Measurements from ENCODE around the gene TEX13D. TPM values are rescaled to one million over a fixed set of nuclear protein-coding genes. Genes with fewer than 3 reads are reported as not detected.

TEX13D gene
- total and polyA plus RNA-seq, 9 of the 15 experiments (the other 6 are each of a cell fraction or from before 2014, with no cell fraction given), result 0.06 TPM; not detected in 8

GRCh38 chrX:124289443-124289842, 43.0 kb upstream of the TEX13D start:
- no peak overlapping the region for H3K27ac ChIP-seq (ENCODE audit: extremely low read depth, low read depth, low read length)
- no peaks in the 10 kb centered on the region for H3K79me2 ChIP-seq (ENCODE audit: control insufficient read depth, insufficient read depth, low read length)
- H4K20me1 ChIP-seq (replicated peaks; ENCODE audit: control insufficient read depth, insufficient read depth, low read length), result no peaks in the 10 kb centered on the region
- no peaks in the 10 kb centered on the region for H3K36me3 ChIP-seq (ENCODE audit: control insufficient read depth, insufficient read depth, low read length)
- no peaks in the 10 kb centered on the region for H3K9me1 ChIP-seq (ENCODE audit: control insufficient read depth, insufficient read depth, low read length)
- ChIA-PET POLR2A (no interaction called here), CTCF (ENCODE audit: low intra/inter-chr PET ratio) (no interaction called here)
- H2AFZ ChIP-seq (ENCODE audit: low read depth, low read length), result no peak overlapping the region
- no peaks in the 10 kb centered on the region for H3K4me1 ChIP-seq (replicated peaks in 1 of 2; ENCODE audit: control insufficient read depth in 2 of 2, insufficient read depth in 2 of 2, low read length in 2 of 2)
- no peaks in the 10 kb centered on the region for H3K27me3 ChIP-seq (ENCODE audit: control insufficient read depth in 2 of 2, insufficient read depth in 2 of 2, low read length in 2 of 2)
- no peak overlapping the region for H3K4me3 ChIP-seq
- ATAC-seq (no peak), DNase-seq (ENCODE audit: extremely low read depth in 1 of 4, low spot score in 3 of 4) (no peak), FAIRE-seq (no peak)
- H3K9ac ChIP-seq (ENCODE audit: insufficient read depth in 1 of 2, low read depth in 2 of 2, low read length in 2 of 2), result no peak overlapping the region
- 31% methylated on average over 4 of the region's 4 CpGs for WGBS (ENCODE audit: insufficient coverage, low coverage, missing lambda C conversion rate)
- BruUV-seq (replicated peaks), result no TSS peak
- intact Hi-C loops (cut with micrococcal nuclease), result no loop called here
- in situ Hi-C loops (cut with MboI), result no loop called here
- no peak overlapping the region for H3K4me2 ChIP-seq (ENCODE audit: insufficient read depth, low read length)
- H3K9me3 ChIP-seq (replicated peaks; ENCODE audit: control insufficient read depth, insufficient read depth, low read depth, low read length), result no peaks in the 10 kb centered on the region; the same call in 1 of the 2 replicates
- TF ChIP-seq BCLAF1 (IDR thresholded peaks at IDR 0.05; ENCODE audit: borderline replicate concordance in 1 of 2, control insufficient read depth in 1 of 2, low read depth in 2 of 2, low read length in 1 of 2) (no peak), FOXJ2 (tag; IDR thresholded peaks at IDR 0.05) (peak; percentile 43; the same call in 1 of the 2 replicates), ETS2 (tag; IDR thresholded peaks at IDR 0.05; ENCODE audit: borderline replicate concordance, poor library complexity, severe bottlenecking) (no peak), ZNF133 (CRISPR knock-in tag; IDR thresholded peaks at IDR 0.05) (no peak), ZNF586 (CRISPR knock-in tag; conservative IDR thresholded peaks at IDR 0.05) (no peak), ZNF239 (CRISPR knock-in tag; IDR thresholded peaks at IDR 0.05) (no peak), DPF2 (IDR thresholded peaks at IDR 0.05) (no peak), SMARCE1 (IDR thresholded peaks at IDR 0.05) (no peak), ZKSCAN3 (CRISPR knock-in tag; IDR thresholded peaks at IDR 0.05) (no peak), ZNF224 (CRISPR knock-in tag; IDR thresholded peaks at IDR 0.05) (no peak), SRSF7 (optimal IDR thresholded peaks at IDR 0.05; ENCODE audit: low read depth, low read length) (no peak), PATZ1 (CRISPR knock-in tag; IDR thresholded peaks at IDR 0.05; ENCODE audit: borderline replicate concordance) (no peak), ZFP91 (CRISPR knock-in tag; IDR thresholded peaks at IDR 0.05) (no peak), MEIS2 (IDR thresholded peaks at IDR 0.05; ENCODE audit: partially characterized antibody) (peak; percentile 63), ZNF449 (CRISPR knock-in tag; IDR thresholded peaks at IDR 0.05) (no peak)

All from K562 (cell line).